Fibroblast of skin of abdomen (primary cell): ENCODE results near the gene CACNB1.

ENCODE experiments used
- DNase-seq: peaks from one replicate; pipeline ENCODE4 v3.0.0-alpha.2; 2013

The CACNB1 gene

DNA sequence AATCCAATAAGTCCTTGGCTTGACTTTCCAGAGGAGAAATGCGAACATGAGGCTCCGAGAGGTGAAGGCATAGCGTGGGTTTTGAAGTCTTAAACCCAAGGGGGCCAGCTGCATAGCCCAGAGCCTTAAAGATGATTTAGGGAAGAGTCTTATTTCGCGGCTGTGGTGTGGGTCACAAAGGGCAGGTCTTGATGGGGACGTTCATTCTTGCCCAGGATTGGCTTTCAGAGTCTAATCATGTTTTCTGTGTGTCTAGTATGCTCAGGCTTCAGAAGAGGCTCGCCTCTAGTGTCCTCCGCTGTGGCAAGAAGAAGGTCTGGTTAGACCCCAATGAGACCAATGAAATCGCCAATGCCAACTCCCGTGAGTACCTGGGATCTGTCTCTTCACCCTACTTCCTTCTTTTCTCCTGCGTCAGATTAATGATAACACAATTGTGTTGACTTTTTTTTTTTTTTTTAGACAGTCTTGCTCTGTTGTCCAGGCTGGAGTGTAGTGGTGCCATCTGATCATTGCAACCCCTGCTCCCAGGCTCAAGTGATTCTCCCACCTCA, 3.6 kb upstream of the CACNB1 start:
- no peak for DNase-seq

- no peak for DNase-seq
Measured at GRCh38 chr17:39200070-39200879, 2.8 kb upstream of the CACNB1 start, which contains the start of gene RPL19. TSS of gene RPL19 (plus strand) at chr17:39200283. CDS start at chr17:39200345, 62 bp downstream.

DNA sequence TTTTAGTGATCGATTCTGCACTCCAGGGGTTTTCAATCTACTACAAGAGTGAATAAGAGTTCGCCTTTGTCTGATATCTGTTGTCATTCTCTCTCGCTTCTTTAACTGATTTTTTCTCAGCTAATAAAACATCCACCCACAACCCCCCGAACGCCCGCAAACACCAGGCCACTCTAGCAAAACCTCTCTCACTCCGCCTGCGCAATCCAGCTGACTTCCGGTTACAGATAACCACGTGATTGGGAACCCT, 2.3 kb upstream of the CACNB1 start:
- DNase-seq, result peak; percentile 94

DNA sequence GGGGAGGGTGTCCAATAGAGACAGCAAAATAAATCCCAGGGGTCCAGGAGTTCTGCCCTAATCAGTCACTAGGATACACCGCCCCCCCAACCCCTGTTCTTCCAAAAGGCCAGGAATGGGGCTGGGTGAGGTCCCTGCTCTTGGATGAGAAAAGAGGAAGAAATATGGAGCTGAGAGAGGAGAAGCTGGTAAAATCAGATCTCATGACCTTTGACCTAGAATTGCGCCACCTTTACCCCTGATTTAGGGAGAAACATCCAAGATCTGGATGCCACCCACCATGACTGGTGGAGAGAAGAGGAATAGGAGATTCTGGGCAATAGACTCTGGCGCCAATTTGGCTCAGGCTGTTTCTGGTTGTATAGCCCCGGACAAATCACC, 707 bp upstream of the CACNB1 start:
- no peak for DNase-seq

- DNase-seq, result no peak
Measured at GRCh38 chr17:39196808-39197291, 619 bp downstream of the CACNB1 start.

DNA sequence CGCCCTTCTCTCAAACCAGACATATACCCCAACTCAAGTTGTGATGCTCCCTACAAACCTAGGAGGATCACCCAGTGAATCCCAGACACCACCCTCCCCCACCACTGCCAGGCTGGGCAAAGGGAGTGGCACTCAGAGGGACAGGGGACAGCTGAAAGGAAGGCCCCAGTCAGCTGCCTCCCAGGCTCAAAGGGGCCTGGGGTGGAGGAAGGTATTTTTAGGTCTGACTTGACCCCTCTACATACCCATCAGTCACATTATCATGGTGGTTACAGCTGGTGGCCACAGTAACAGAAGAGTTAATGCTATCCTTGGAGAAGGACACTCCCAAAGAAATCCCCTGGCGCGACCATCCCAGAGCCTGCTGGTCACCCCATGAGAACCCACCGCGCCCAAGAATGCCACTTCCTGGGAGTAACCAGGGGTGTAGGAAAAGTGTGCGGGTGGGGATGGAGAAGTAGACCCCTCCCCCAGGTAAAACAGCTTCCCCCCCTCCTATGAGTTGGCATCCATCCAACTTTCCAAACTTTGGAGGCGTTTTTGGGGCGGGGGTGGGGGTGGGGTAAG, 1.1 kb downstream of the CACNB1 start:
- no peak for DNase-seq

- DNase-seq, result no peak
Measured at GRCh38 chr17:39195568-39196160, 1.8 kb downstream of the CACNB1 start.

DNA sequence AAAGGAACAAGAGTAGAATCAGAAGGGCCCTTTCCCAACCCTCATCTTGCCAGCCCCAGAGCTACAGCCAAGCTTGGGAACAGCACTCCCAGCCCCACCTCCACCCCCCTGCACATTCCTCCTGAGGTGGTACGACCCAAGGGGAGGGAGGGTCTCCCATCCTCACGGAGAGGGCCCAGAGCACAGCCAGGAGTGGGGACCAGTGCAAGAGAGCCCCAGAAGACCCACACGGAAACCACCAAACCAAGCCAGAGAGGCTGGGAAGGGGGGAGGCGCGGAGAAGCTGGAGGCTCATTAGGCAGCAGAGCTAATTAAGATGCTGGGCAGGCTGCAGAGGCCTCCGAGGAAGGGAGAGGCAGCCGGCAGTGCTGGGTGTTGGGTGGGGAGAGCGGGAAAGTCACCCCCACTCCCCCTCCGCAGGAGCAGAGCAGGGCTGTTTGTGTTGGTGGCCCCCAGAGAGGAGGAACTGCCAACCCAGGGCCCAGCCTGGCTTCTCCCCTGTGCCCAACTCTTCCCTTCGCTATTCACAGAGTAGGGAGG, 2.4 kb downstream of the CACNB1 start:
- no peak for DNase-seq

GRCh38 chr17:39194089-39194984, 3.1 kb downstream of the CACNB1 start:
- DNase-seq, result peak; percentile 63

DNA sequence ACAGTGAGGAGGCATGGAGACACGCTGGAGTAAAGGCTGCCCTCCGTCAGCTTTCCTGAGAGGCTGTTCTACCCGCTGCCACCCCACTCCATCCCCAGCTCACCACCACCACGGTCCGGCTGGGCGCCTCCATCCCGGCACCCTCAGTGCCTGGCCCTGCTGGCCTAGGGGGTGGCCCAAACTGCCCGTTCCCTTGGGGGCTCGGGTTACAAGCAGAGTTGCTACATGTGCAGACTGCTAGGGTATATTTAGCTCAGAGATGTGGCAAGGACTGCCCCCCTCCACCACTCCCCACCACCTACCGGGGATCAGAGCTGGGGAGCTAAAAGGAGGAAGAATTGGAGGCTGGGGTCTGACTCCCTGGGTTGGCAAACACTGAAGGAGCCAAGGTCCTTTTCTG, 4.1 kb downstream of the CACNB1 start:
- DNase-seq, result no peak

GRCh38 chr17:39192901-39193300, 4.6 kb downstream of the CACNB1 start:
- DNase-seq, result no peak

DNA sequence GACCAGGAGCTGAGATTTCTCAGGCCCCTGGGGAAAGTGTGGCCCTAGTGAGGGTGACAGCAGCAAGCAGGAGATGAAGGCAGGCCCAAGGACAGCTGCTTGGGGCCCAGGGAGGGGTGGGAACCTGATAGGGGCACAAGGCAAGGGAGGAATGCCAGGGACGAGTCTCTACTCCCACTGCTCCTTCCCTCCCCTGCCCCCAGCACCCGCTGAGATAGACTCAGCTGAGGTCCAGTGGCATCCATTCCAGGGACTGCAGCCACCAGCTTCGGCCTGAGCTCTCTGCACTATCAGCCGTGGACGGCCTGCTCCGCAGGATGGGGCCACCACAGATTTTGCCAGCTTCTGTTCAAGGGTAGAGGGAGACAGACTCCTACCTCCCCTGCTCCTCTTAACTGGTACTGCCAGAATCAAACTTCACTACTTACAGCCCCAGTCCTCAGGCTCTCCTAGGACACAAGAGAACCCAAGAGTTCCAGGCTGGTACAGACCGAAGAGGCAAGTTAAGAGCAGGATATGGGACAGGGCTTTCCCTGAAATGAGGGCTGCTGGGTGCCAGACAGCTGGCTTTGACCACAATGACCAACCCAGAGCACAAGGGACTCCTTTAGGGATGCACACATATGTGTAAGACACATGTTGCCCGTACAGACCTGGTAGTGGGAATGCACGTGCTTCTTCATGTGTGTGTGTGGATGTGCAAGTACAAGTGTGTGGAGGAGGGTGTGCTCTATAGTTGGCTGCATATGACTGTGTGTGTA, 5.5 kb downstream of the CACNB1 start:
- no peak for DNase-seq

DNA sequence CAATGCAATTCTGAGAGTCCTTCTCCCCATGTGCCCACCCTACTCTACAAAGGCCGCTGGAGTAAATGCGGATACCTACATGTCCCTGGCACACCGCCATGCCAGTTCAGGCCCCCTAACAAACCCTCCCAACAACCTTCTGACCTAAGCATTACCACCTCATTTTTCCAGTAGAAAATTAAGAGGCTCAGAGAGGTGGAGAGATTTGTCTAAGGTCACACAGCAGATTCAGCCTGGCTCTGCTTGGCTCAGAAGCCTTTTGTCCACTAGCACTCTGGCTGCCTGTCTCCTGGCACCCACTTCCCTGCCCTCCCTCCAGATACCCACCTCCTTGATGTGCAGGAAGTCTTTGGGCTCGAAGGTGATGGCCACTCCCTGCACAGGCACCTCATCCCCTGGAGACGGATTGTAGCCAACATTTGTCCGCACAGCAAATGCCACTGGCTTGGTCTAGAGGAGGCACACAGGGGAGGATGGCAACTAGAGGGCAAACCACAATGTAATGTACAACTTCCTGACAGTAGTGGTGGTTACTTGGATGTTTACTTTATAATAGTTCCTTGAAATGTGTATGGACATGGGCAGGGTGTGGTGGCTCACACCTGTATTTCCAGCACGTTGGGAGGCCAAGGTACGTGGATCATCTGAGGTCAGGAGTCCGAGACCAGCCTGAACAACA, 10.2 kb downstream of the CACNB1 start:
- no peak for DNase-seq

DNA sequence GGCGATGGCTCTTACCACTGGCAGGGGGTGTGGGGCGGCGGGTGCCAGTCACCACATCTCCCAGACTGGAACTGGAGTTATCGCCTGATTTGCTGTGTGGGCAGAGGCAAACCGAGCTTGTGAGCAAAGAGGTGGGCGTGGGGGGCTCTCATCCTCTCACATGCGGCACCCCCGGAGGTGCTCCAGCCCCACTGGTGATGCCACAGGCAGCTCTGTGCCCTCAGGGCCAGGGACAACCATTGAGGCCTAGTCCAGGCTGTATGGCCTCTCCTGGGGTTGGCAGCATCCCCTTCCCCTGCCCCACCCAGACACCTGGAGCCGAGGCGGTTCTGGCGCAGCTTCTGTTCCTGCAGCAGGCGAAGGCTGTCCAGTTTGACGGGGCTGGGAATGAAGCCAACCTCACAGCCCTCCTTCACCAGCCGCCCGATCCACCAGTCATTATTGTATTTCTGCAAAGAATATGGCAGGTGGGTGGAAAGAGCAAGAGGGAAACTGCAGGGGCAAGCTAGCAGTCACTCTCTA, 10.9 kb downstream of the CACNB1 start:
- DNase-seq, result no peak

DNA sequence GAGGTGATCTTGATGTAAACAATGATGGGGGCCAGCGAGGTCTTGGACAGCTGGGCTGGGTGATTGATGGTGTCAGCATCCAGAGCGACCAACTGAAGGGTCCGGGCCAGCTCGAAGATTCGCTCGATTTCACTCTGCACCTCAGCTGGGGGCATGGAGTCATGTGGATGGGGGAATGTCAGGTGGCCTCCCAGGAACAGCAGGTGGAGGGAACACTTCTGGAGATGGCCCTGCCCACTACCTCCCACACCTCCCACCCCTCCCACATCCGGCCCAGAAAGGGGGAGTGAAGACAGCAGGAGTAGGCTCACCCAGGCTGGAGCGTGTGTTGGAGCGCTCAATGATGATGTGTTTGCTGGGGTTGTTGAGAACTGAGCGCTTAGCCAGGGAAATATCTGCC, 13.7 kb downstream of the CACNB1 start:
- no peak for DNase-seq

DNA sequence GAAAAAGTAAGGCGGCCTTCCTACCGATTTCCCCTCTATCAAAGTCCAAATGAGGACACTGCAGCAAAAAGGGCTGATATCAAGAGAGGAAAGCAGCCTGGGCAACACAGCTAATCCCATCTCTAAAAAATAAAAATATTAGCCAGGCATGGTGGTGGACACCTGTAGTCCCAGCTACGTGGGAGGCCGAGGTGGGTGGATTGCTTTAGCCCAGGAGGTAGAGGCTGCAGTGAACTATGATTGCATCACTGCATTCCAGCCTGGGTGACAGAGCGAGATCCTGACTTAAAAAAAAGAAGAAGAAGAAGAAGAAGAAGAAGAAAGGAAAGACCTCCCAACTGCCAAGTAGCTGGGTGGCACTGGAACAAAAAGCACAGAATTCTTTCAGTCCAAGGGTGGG, 14.4 kb downstream of the CACNB1 start:
- no peak for DNase-seq

- no peak for DNase-seq
Measured at GRCh38 chr17:39181303-39181702, 16.2 kb downstream of the CACNB1 start.

DNA sequence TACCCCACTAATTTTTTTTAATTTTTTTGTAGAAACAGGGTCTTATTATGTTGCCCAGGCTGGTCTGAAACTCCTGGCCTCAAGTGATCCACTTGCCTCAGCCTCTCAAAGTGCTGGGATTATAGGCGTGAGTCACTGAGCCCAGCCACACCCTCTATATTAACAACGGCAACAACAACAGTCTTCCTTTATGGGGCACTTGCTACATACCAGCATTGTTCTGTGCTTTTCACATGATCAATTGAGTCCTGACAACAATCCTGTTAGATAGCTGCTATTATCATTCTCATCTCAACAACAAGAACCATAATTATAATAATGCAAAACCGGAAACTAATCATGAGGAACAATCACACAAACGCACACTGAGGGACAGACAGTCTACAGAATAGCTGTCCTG, 18.9 kb downstream of the CACNB1 start:
- no peak for DNase-seq

GRCh38 chr17:39177256-39177655, 20.2 kb downstream of the CACNB1 start:
- DNase-seq, result peak; percentile 21

DNA sequence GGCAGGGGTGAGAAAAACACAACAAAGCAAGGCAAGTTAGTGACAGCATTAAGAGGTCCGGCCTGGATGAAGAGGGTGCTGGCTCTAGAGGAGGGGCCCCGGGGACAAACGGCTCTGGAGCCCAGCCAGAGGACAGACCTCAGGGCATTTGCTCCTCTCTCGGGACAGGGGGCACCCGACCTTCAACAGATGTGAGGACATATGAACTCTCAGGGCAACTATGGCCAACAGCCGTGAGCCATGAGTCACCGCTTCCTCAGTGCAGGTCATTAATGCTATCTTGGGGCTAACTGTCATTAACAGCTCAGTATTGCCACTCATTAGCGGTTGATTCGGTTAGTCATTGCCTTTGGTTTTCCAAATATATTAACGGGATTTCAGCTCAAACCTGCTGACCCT, 21.8 kb downstream of the CACNB1 start:
- no peak for DNase-seq
